HG03575 (cell line): ENCODE data around the gene ENTPD3.

Source experiments
- ATAC-seq: cut with Tn5 transposase; IDR thresholded peaks from one replicate; pipeline ENCODE4 v1.9.1; 2021; ENCODE audit not compliant: unreplicated experiment, insufficient number of reproducible peaks, low FRiP score; ENCODE audit errors: extremely low read depth

The ENTPD3 gene, protein sequence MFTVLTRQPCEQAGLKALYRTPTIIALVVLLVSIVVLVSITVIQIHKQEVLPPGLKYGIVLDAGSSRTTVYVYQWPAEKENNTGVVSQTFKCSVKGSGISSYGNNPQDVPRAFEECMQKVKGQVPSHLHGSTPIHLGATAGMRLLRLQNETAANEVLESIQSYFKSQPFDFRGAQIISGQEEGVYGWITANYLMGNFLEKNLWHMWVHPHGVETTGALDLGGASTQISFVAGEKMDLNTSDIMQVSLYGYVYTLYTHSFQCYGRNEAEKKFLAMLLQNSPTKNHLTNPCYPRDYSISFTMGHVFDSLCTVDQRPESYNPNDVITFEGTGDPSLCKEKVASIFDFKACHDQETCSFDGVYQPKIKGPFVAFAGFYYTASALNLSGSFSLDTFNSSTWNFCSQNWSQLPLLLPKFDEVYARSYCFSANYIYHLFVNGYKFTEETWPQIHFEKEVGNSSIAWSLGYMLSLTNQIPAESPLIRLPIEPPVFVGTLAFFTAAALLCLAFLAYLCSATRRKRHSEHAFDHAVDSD

DNA sequence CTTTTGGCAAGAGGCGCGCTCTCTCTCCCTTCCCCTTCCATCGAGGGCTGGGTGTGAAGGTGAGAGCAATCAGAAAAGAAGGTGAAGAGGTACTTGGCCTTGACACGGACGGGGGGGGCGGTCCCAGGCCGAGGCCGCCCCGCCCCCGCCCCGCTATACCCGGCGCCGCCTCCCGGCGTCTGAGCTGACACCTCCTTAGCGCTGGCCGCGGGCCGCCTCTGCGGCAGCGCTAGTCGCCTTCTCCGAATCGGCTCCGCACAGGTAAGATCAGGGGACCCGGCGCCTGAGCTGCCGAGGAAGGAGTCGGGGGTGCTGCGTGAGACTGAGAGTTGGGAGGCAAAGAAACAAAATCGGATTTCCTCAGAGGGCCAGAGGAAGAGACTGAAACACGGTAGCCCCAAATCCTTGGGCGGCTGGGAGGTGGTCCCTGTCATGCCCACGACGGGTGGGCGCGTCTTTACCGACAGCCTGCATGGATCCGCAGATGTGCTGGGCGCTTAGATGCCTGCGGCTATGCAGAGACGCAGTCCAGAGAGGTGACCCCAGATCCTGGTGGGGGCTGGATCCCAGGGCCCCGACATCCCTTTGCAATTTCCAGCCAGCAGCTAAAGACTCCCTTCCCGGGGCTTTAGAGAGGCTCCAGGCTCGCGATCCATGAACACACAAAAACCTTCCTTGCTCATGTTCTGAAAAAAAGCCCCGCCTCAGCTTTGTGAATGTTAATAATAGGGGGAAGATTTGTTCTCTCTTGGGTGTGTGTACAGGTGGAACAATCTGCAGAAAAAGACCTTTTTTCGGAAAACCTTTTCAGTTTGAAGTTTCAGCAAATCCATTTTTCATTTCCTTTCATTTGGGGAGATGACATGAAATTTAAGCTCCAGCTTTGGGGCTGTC lies at the start of gene ENTPD3:
ENTPD3 (plus strand) TSS at position 184 of the 894 bp plus-strand sequence. CDS start 874 bp downstream, outside the sequence.
- no peak for ATAC-seq

DNA sequence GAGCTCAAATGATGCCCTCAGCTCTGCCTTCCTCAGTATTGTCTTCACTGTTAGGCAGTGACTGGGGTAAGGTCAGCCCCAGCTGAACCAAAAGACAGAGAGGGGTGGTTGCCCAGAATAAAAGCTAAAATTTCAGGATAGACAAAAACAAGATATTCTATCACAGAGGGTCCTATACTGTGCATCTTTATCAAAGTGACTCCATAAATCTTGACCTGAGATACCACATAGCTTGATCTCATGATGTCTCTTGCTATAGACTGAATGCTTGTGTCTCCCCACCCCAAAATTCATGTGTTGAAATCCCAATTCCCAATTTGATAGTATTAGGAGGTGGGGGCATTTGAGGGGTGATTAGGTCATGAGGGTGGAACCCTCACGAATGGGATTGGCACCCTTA lies 47.1 kb upstream of the ENTPD3 start:
- no peak for ATAC-seq

DNA sequence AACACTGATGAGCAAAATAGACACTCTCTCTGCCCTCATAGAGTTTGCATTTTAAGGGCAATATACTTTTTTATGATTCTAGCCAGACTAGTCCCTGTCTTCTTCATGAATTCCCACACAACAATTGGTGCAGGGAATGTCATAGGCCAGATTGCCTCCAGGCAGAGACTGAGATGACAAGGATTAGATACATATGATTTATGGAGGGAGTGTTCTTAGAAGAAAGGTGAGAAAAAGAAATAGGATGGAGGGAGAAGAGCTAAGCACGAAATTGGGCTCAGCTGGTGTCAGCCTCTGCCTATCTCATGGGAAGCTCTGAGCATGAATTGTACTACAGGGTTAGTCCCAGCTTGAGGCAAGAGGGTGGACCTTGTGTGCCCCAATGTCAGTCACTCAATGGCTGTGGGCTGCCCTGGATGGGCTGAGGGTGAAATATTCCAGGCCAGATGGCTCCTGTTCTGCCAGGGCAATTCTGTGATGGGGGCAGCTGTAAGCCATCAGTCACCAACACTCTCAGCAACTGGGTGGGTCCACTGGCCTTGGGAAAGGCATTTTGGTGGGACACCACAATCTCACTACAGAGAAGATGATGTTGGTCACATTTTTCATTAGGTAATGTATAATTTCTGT lies 46.3 kb upstream of the ENTPD3 start:
- no peak for ATAC-seq

DNA sequence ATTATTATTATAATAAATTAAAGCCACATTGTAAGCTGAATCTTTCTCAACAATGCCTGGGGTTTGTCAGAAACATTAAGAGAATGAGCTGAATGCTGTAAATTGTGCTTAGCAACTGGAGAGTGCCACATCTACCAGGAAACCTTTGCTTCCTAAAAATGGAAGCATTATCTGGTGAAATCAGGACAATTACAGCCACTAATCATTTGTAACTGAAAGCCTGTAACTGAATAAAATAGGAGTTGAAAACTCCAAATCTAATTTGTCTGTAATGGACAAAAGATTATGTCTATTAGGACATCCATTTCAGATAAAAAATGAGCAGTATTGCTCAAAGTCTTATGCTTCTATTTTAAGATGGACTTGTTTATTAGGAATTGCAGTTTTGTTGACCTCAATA lies 45.3 kb upstream of the ENTPD3 start:
- no peak for ATAC-seq

DNA sequence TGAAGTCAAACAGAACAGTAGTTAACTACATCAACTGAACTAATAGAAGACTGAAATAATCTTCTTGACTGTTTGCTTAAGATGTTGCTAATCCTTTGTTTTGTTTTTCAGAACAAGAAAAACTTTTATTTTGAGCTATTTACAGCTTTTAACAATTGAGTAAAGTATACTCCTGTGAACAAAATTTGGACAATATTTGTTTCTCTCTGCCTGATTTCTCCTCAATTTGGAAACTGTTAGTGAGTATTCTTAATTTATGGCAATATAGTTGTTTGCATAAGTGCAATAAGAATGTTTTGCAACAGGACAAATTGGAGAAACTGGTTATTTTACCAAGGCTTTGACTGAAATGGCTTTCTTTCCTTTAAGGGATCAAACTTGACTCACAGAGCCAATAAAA lies 36.5 kb upstream of the ENTPD3 start:
- ATAC-seq = no peak

DNA sequence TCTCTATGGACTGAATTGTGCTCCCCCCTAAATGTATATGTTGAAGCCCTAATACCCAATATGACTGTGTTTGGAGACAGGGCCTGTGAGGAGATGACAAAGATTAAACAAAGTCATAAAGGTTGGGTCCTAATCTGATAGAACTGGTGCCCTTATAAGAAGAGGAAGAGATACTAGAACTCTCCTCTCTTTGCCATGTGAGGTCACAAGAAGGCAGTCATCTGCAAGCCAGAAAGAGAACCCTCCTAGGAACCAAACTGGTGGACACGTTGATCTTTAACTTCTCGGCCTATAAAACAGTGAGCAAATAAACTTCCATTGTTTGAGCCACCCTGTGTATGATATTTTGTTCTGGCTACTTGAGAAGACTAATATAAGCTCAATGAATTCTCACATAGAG lies 31.6 kb upstream of the ENTPD3 start:
- no peak for ATAC-seq

DNA sequence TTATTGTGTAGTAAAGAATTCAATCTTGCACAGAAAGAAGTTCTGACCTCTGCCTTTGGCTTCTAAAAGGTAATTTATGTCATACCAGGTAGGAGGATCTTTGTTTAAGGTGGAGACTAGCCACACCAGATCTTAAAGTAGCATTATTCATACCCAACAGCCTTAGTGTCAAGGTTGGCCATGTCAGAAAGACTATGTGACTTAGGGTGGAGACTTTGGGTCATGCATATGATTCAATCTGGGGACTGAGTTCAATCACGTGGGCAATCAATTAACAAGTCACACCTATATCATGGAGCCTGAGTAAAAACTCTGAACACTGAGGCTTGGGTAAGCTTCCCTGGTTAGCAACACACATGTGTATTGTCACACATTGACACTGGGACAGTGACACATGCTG lies 28.5 kb upstream of the ENTPD3 start:
- ATAC-seq = no peak

DNA sequence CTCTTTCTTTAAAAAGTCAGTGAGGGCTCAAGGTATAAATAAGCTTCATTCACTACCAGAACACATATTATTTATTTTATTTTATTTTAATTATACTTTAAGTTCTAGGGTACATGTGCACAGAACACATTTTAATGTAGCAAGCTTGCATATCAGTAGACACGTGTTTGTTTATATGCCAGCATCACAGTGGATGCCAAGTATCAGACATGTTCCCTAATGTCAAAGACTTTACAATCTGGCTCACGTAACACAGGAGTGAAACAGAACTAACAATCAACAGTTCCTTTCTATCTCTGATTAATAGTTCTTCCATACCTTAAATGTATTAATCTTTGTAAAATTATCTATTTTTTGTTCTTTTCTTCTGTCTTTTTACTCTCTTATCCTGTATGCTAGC lies 23.3 kb upstream of the ENTPD3 start:
- no peak for ATAC-seq

DNA sequence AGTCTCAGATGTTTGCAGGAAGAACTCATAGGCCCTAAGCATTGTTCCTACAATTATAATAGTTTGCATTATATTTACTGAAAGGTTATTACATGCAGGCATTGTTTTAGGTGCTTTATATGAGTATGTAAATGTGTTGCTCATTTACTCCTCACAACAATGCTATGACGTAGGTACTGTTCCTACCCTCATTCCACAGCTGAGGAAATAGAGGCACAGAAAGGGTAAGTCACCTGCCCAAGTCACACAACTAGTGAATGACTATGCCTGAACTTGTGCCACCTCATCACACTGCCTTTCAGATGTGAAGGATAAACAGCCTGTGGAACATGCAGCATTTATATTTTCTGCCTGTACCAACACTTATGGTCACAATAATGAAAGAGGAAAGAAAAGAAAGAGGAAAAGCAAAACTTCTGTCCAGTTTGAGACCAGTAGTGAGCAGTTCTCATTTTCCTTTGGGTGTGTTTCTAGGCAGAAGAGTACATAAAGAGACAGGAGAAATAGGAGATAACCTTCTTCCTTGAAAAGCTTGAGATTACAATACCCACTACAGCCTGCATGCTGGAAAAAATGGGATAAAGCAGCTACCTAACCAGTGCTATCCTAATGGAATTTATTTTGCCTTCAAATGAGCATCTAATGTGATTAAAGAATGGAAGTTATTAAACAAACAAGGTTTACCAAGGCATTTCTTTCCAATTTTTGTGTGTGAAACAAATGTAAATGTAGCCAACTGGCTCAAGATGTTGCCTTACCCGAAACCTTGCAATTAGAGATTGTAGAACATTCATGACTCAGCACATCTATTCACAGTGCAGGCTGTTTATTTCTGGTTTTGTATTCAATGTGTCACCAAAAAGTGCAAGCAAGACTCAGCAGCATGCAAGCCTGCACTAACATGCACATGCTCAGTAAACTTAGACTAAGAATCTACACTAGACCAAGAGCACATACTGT lies 20.5 kb upstream of the ENTPD3 start:
- ATAC-seq = no peak

DNA sequence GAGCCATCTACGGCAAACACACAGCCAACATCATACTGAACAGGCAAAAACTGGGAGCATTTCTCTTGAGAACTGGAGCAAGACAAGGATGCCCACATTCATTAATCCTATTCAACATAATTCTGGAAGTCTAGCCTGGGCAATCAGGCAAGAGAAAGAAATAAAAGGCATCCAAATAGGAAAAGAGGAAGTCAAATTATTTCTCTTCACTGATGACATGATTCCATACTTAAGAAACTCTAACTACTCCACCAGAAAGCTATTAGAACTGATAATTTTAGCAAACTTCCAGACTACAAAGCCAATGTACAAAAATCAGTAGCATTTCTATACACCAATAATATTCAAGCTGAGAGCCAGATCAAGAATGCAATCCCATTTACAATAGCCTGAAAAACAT lies 17.3 kb upstream of the ENTPD3 start:
- ATAC-seq = no peak

DNA sequence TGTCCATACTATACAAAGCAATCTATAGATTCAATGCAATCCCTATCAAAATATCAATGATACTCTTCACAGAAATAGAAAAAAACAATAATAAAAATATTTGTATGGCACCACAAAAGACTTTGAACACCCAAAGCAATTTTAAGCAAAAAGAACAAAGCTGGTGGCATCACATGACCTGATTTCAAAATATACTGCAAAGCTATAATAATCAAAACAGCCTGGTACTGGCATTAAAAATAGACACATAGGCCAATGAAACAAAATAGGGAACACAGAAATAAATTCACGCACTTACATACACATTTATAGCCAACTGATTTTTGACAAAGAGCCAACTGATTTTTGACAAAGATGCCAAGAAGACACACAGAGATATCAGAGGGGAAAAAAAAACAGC lies 9.2 kb upstream of the ENTPD3 start:
- no peak for ATAC-seq

DNA sequence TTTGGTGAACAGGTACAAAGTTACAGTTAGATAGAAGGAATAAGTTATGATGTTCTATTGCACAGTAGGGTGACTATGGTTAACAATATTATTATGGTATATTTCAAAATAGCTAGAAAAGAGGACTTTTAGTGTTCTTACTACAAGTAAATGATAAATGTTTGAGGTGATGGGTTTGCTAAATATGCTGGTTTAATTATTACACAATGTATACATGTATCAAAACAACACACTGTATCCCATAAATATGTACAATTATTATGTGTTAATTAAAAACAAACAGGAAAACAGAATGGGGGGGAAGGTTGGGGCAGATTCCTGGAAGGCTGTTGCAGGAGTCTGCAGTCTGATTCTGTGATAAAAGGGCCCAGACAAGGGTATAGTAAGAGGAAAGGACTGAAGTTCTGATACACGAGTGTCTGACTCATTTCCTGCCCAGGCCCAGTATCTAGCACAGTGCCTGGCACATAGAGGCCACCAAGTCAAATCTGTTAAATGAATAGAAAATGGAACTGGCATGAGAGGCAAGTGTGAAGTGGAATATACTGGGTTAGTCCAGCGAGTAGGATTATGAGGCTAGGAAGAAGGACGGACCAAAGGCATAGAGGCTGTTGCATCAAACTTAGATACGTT lies 7.2 kb upstream of the ENTPD3 start:
- no peak for ATAC-seq

DNA sequence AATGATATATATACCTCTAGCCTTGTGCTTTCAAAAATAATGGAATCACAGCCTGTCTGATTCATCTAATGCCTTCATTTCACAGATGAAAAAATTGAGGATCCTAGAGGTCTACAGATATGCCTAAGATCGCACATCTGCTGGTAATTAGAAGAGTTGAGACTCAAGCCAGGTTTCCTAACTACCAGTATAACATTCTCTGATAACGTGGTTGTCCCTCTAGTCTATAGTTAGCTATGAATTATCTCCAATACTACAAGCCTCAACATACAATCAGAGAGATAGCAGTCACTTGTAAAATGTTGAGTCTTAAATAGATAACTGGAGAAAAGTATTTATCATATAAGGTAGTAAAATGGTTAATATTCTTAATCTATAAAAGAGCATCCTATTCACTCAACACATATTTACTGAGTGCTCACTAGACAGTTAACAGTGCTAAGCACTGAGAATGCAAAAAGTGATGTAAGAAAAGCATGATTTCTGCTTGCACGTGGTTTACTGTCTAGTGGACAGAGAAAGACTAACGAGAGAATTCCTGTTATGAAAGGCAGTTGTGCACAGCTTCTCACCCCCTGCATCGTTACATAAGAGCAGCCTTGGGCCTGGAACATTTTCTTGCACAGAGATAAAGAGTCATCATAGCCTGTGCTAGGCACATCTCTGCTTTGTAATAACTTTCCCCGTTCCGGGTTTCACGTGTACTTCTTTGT lies 4.9 kb upstream of the ENTPD3 start:
- ATAC-seq = no peak

DNA sequence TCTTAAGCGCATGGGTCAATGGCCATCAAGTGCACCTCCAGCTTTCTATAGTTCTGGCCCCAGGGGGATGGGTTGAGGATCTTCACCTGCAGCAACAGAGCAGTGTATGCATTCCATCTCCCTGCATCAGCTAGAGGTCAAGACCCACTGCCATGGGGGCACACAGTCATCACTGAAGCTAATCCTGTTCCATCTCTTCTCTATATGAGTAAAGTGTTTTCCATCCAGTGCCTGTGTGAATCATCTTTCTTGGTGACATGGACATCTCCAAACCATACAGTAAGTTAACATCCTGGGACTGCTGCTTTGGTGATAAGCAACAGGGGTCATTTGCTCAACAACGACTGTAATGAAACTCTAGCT lies 4.4 kb upstream of the ENTPD3 start:
- ATAC-seq = no peak

DNA sequence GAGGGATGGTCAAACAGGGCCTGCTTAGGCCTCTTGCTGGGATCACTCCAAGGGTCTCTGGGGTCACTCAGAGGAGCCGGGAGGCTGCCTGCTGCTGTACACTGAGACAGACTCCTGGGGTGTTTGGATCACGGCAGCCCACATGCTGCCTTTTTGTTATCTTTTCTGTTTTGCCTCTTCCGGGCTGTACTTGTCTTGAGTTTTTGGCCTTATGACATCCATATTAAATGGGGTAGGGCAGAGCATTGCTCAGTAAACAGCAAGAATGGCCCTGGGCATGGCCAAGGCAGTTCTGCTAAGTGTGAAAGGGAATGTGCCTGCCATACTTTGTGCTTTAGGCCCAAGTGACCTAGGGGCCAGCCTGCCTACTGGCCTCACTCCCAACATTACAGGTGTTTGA lies 771 bp upstream of the ENTPD3 start:
- ATAC-seq = no peak

DNA sequence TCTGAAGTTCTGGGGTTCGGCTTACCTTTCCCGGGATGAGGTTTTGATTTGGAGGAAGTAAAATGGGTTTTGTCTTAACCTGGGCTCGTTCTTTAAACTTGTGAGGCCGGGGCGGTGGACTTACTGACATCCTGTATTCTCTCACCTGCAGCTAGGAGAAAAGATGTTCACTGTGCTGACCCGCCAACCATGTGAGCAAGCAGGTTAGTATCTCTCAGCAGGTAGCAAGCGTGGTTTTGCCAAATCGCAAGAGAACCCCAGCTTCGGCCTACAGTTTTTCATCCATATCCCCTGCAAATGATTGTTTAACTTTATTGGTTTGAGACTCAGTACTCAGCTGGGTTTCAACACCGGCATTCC lies 891 bp downstream of the ENTPD3 start:
- no peak for ATAC-seq

DNA sequence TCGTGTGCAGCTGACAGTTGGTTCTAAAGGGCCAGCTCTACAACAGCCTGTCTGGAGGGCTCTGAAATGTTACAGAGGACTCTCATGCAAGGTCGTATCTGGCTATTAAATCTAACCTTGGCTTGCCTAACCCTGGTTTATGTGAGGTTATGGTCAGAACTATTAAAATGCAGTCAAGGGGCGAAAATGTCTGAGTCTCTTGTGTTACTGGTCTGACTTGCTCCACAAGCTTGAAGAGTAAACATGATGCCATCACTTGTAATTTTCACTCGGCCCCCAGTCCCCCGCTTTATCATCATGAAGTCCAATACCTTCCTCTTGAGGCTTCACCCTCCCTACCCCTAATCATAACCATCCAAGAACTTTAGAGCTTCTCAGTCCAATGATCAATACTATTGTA lies 9.4 kb downstream of the ENTPD3 start:
- ATAC-seq = no peak

DNA sequence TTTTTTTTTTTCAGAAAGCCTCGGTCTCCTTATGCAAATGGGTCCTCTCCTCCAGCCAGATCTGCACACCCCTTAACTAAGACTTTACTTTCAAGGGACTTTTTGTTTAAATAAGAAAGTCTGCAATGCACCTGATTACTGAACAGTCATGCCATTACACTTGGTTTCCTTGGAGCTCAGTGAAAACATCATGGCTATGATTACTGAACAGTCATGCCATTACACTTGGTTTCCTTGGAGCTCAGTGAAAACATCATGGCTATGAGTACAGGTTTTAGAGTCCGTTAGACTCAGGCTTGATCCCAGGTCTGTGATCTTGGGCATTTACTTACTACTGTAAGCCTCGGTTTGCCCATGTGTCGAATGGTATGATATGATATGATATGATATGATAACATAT lies 10.1 kb downstream of the ENTPD3 start:
- ATAC-seq = no peak
